HG02610 (cell line): ENCODE data around the gene FCRL5.

ENCODE experiments used
- ATAC-seq: cut with Tn5 transposase; IDR thresholded peaks from one replicate; pipeline ENCODE4 v1.9.1; 2021; ENCODE audit warnings: mild to moderate bottlenecking, moderate library complexity; ENCODE audit not compliant: unreplicated experiment

The FCRL5 gene

GRCh38 chr1:157532569-157532968 is 19.7 kb downstream of the FCRL5 start:
- no peak for ATAC-seq

GRCh38 chr1:157523774-157524493 is 28.4 kb downstream of the FCRL5 start:
- peak; percentile 71 for ATAC-seq

- ATAC-seq = no peak
Observed at GRCh38 chr1:157521056-157521455, 31.3 kb downstream of the FCRL5 start.

GRCh38 chr1:157520386-157520935 is 31.9 kb downstream of the FCRL5 start:
- no peak for ATAC-seq

GRCh38 chr1:157519451-157519850 is 32.9 kb downstream of the FCRL5 start:
- no peak for ATAC-seq

GRCh38 chr1:157517016-157517415 is 35.3 kb downstream of the FCRL5 start:
- ATAC-seq = no peak

GRCh38 chr1:157515709-157516108 is 36.6 kb downstream of the FCRL5 start:
- ATAC-seq = no peak

GRCh38 chr1:157515141-157515540 is 37.2 kb downstream of the FCRL5 start:
- no peak for ATAC-seq

- peak; percentile 48 for ATAC-seq
Observed at GRCh38 chr1:157512036-157512969, 40.0 kb downstream of the FCRL5 start.

GRCh38 chr1:157509546-157510232 is 42.6 kb downstream of the FCRL5 start:
- no peak for ATAC-seq

- peak; percentile 93 for ATAC-seq
Observed at GRCh38 chr1:157505481-157506272, 46.6 kb downstream of the FCRL5 start.

GRCh38 chr1:157504646-157505045 is 47.7 kb downstream of the FCRL5 start:
- ATAC-seq = no peak

GRCh38 chr1:157499521-157499920 is 52.8 kb downstream of the FCRL5 start:
- no peak for ATAC-seq

- no peak for ATAC-seq
Observed at GRCh38 chr1:157498736-157499090, 53.6 kb downstream of the FCRL5 start.

GRCh38 chr1:157497987-157498735 is 54.2 kb downstream of the FCRL5 start:
- ATAC-seq = no peak

GRCh38 chr1:157497284-157497683 is 55.0 kb downstream of the FCRL5 start:
- ATAC-seq = no peak

GRCh38 chr1:157496121-157496526 is 56.2 kb downstream of the FCRL5 start:
- no peak for ATAC-seq

GRCh38 chr1:157495285-157495684 is 57.0 kb downstream of the FCRL5 start:
- no peak for ATAC-seq

- no peak for ATAC-seq
Observed at GRCh38 chr1:157494093-157494492, 58.2 kb downstream of the FCRL5 start.
